GM19463 (cell line): Measurements from ENCODE around the gene MBTPS1.

ENCODE experiments used
- ATAC-seq: cut with Tn5 transposase; IDR thresholded peaks from one replicate; pipeline ENCODE4 v1.9.1; 2021; ENCODE audit warnings: mild to moderate bottlenecking, moderate library complexity; ENCODE audit not compliant: unreplicated experiment

MBTPS1 gene

DNA sequence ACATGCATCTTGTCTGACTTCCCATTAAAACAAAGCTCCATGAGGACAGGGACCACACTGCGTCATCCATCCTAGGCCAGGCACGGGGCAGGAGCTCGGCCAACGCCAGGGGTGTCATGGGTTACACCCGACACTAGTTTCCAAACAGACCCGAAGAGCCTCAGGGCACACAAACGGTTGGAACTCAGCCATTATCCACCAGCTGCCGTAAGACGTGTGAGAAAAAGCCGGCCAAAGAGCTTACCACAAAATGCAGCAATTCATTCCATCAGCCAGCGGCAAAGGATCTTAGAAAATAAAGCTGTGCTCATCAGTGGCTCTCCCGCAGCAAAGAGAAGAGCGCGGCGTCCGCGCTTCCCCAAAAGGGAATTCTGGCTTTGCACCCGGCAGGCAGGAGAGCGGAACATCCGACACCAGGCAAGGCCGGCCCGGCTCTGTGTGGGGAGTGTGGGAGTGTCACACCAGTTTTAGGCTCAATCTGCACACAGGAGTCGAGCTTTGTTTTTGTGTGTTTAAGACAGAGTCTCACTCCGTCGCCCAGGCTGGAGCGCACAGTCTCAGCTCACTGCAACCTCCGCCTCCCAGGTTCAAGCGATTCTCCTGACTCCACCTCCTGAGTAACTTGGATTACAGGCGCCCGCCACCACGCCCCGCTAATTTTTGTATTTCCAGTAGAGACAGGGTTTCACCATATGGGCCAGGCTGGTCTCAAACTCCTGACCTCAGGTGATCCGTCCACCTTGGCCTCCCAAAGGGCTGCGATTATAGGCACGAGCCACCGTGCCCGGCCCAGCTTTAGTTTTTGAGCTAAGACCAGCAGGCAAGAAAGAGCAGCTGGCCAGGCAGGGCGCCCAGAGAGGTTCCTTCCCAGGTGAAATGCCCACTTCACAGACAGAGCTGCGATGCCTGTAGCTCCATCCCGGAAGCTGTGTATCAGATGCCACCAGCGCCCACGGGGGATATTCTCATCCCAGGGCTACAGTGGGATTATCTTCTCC, 75.6 kb downstream of the MBTPS1 start:
- ATAC-seq, result no peak

DNA sequence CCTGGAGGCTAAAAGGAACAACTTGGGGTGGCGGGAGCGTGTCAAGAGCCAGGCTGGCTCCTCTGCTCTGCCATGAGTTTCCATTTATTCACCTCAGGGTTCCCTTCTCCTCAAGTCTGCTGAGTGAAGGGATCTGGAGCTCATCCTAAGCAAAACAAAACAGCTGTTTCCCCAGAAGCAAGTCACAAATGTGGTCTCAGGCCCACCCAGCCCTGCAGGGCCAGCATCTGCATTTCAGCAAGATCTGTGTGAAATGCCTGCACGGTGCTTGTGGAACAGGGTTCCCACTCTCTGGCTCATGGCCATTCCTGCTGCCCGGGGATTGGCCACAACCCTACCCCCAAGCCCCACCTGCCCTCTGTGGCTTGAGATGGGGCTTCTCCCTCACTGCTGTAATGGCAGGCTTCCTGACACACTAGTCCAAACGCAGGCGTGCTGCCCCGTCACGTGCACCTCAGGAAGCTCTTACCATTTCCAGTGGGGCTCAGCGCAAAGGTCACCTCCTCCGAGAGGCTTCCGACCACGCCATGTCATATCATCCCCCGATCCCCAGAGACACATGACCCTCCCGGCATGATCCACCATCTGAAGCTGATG, 76.4 kb downstream of the MBTPS1 start:
- ATAC-seq, result no peak

DNA sequence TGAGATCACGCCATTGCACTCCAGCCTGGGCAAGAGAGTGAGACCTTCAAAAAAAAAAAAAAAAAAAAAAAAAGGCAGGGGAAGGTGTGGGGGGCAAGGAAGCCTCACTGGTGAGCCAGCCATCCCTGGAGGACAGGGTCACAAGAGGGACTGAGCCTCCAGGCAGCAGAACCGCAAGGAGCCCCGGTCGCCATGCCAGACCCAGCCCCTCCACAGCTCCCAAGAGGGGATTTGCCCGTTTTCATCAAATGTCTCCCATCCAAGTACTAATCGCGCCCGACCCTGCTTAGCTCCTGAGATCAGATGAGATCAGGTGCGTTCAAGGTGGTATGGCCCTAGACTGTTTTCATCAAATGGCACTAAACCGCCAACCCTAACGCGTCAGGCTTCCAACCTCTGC, 77.0 kb downstream of the MBTPS1 start:
- ATAC-seq, result no peak

DNA sequence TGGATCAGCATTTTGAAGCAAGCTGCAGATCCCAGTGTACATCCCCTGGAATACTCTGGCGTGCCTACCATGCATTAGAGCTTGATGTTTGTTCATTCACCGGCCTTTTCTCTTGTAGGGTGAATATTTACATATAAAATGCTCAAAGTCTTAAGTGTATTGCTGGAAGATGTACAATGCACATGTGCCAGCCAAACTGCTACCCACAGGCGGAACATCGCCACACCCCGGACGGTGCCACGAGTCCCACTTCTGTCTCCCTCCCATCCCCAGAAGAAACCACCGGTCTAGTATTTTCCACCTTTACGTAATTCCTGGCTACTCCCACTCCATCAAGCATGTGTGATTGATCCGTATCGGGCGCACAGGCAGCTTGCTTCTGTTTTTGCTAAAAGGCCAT, 78.3 kb downstream of the MBTPS1 start:
- ATAC-seq, result no peak

DNA sequence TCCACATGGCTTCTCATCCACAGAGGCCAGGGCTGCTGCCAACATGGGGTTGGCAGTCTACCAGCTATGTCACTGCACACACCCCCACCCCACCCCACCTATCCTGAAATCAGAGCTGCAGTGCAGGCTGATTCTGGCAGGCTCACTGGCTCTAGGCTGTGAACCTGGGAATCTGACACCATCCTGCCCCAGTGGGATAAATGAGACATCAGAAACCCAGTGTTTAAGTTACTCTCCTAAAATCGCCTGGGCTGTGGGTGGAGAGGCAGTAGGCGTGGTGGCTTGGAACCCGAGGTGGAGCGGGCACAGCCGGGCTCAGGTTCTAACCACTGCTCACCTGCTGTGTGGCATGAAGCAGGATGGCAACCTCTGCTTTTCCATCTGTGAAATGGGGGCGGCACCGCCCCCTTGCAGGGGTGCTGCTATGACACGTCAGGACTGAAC, 79.7 kb downstream of the MBTPS1 start:
- no peak for ATAC-seq

DNA sequence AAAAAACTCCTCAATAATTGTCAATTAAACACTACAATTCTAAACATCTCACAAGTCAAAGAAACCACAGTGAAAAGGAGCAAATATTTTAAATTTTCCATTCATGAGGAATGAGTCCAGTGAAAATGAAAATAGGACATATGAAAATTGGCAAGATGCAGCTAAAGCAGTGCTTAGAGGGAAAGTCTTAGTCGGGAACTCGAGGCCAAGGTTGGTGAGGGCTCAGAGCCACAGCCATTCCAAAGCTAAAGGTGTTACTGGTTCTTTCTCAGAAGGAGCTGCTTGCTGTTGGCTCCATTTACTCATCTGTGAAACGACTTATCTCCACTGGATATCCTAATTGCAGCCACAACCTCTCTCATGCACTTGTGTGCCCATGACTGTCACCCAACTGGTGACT, 80.6 kb downstream of the MBTPS1 start:
- ATAC-seq, result no peak

DNA sequence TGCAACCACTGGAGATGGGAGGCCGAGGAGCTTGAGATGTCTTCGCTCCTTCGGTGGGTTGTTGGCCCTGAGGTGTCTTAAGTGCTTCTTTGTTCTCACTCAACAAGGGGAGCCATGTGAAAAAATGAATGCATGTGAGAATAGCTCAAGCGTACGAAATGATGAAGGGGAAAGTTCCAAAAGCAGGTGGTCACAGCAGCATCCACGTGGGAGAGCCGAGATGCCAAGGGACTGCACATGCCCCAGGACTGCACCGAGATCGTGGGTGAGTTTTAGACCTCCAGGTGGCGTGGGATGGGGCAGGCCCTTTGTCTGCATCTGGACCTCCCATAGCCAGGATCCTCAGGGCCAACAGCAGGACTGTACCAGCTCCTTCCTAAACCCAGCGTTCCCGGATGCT, 82.2 kb downstream of the MBTPS1 start:
- ATAC-seq, result no peak

DNA sequence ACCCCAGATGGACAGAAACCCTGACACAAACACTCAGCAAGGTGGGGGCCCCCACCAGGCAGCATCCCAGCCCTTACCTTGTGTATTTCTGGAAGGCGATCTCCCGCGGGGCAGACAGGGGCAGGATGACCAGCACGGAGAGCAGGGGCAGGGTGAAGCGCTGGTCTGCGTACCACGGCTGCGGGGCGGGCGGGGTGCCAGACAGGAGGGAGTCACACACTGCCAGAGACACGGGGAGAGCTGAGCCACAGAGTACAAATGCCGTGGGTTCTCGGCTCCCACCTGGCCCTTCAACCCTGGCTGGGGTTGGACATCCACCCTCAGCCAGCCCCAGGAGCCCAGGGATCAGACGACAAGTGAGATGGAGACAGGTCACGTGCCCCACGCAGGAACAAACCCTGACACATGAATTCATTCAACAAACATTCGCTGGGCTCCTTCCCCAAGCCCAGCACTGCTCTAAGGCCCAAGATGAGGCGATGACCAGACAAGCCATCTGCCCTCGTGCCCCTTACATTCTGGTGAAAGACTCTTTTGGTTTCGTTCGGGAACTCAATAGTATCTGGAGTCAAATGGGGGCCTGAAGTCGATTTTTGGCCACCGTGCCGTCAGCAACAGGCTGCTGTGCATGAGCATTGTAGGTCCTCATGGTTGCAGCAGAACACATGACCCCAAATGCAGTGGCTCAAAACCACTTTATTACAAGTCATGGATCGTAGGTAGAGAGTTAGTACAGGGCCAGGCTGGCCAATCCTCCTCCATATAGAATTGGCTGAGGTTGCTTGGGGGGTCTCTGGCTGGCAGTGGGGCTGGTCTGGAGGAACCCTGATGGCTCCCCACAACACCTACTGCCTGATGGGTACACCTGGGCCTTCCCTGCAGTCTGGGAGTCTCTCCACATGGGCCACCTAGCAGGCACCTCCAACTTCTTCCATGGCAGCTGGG, 83.2 kb downstream of the MBTPS1 start:
- ATAC-seq, result no peak

DNA sequence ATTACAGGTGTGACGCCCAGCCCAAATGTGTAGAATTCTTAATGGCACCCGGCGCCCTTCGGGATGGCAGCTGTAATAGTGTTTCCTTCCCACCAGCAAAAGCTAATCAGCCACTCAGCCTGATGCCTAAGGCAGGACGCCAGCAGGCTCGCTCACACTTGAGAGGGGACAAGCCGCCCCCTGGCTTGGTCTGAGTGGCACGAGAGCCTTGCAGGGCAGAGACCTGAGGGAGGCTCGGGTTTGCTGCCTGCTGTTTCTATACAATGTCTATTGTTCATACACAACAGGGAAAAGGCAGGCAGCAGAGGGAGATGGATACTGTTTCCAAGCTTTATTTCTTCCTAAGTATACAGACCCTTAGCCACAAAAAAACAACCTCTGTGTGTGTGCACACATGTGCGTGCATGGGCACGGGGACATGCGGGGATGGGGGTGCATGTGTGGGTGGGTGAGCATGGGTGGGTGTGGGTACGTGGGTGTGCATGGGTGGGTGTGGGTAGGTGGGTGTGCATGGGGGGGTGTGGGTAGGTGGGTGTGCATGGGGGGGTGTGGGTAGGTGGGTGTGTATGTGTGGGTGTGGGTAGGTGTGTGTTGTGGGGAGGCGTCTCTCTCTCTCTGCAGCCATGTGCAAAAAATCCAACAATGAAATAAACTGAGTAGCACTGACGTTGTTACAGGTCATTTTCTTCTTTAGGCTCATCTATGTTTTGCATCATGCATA, 84.1 kb downstream of the MBTPS1 start:
- no peak for ATAC-seq

DNA sequence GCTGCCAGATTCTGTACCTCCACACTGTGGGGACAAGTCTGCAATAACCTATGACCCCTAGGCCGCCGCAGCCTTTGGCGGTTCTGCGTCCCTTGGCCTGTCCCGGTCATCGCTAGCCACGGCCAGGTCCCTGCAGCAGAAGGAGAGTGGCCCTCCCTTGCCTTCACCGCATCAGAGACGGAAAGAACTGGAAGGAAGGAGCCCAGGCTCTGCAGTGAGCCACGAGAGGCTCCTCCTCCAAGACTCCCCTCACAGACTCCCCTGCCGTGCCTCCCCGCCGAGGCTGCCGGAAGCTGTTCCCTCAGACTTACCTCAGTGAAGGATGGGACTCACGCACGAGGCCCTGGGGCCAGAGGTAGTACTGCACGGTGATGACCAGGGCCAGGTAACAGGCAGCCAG, 85.2 kb downstream of the MBTPS1 start:
- ATAC-seq, result no peak

DNA sequence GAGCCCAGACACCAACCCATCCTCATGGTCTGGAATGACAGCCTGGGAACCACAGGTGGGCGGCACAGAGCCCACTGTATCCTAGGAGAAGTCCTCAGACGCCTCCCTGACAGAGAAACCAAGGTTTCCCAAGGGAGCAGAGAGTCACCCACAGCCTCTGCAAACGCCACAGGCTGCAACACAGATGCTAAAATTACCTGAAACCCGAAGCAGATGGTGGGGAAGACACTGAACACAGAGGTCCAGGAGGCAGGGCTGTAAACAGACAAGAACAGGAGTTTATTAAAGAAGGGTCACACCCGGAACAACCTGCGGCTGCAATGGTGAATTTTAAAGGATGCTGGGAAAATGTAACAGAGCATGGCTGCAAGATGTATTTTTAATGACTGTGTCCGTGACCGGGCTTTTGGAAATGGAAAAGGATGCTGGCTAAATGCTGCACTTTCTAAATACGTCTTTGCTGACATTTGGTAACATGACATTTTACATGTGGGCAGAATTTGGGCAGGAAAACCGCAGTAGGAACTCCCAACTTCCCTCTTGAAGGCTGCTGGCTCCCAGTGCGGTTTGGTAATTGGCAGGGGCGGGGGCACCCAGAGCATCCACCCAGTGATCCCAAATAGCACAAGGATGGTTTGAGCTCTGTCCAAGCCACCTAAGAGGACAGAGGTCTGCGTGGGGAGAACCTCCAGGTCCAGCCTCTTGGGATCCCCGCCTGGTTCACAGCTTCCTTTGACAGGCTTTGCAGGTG, 87.3 kb downstream of the MBTPS1 start:
- no peak for ATAC-seq

DNA sequence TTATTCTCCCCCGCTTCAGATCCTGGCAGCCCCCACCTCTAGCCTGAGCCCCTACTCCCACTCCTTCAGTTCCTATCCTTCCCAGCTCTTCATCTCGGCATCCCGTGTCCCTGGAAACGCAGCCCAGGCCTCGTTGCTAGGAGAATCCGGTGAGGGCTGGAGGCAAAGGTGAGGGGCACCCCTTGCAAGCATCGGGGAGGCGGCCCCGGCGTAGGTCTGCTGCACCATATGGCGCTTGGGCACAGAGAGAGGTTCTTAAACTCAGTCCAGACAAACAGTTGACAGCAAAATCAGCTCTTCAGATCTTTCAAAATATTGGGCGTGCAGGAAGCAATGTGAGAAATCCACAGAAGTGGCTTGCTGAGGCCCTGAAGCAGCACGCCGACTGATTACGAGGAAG, 89.1 kb downstream of the MBTPS1 start:
- ATAC-seq, result no peak

DNA sequence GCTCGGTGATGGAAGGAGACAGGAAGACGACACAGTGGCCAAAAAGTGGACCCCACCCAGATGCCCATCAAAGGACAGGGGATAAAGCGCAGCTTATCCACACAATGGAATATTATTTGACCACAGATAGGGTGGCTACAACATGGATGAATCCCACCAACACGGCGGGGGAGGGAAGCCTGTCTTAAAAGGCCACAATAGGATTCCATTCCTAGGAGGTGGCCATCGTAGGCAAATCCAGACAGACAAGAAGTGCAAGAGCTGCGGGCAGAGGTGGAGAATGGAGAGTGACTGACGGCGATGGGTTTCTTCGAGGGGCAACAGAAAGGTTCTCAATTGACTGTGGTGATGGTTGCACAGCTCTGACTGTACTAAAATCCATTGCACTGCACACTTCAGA, 90.1 kb downstream of the MBTPS1 start:
- no peak for ATAC-seq

DNA sequence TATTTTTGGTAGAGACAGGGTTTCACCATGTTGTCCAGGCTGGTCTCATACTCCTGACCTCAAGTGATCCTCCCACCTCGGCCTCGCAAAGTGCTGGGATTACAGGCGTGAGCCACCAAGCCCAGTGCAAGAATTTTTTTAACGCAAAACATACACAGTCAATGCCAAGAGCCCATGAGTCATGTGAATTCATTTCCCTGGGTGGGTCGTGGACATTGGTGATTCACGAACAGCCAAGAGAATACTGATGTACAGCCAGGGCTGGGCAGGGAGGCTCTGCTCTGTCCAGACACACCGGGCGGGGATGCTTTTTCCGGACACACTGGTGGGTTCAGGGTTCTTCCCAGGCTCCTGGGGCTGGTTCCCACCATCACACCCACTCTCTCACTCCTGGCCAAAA, 91.9 kb downstream of the MBTPS1 start:
- no peak for ATAC-seq

DNA sequence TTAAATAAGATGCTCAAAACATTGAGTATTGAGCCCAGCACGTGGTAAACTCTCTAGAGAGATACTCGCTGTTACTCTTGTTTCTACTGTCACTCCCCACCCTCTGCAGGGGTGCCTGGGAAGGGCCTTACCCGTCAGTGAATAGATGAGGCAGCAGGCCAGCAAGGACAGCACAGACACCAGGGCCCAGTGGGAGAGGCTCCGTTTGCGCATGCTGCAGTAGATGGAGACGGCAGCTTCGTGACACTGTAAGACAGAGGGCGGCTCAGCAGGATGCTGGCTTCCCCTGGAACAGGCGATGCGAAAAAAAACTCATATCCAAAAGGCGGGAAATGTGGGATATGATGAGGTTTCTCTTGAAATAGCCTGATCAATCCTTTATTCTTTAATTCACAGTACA, 94.1 kb downstream of the MBTPS1 start:
- no peak for ATAC-seq

DNA sequence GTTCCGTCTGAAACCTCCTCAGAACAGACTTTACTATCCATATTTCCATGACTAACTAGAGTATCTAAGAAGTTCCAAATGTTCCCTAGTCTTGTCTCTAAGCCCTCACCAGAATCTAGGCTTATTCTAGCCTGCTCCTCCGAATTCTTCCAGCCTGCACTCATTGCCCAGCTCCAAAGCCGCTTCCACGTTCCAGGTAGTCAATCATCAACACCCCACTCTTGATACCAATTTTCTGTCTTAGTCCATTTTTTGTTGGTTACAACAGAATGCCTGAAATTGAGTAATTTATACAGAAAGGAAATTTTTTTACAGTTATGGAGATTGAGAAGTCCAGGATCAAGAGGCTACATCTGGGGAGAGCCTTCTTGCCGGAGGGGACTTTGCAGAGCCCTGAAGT, 95.3 kb downstream of the MBTPS1 start:
- no peak for ATAC-seq

DNA sequence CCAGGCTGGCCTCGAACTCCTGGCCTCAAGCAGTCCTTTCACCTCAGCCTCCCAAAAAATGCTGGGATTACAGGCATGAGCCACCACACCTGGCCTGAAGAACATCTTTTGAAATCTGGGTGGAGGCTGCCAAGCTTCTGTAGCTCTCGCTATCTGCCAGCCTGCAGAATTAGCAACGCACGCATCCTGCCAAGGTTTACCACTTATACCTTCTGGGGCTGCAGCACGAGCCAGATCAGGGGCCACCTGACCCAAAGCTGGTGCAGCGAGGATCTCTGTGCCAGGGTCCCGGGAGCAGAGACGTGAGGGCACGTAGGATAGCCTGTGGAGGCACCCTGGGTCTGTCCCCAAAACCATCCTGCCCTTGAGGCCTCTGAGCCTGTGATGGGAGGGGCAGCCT, 96.4 kb downstream of the MBTPS1 start:
- ATAC-seq, result no peak

DNA sequence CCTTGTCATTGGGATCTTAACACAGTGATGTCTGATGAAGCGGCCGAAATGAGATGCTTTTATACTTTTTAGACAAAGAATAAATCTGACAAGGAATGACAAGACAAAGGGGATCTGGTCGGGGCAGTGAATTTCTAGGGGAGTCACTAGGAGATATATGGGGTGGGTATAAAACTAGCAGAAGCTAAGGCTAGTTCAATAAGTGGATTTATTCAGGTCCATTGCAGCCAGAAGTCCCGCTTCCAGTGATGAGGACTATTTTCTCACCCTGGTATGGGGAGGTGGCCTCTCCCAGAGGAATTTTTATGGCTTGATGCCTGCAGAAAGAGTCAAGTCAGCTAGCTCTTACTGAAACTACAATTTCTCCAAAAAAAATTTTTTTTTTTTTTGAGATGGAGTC, 98.0 kb downstream of the MBTPS1 start:
- no peak for ATAC-seq

DNA sequence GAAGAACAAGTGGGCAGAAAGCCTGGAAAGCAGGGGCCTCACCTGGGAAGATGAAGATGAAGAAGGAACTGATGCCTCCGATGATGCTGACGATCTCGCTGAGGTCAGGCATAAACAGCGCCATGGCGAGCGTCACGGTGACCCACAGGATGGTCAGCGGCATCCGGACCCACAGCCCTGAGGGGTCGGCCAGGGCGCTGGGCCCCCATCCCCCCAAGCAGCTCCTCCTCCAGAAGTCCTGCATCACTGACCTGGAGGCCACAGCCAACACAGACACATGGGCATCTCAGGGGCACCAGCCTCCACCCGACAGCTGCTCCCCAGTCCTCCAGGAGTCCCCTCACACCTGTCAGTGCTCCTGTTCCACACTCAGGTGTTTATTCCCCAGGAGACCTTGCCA, 100.3 kb downstream of the MBTPS1 start:
- ATAC-seq, result no peak

DNA sequence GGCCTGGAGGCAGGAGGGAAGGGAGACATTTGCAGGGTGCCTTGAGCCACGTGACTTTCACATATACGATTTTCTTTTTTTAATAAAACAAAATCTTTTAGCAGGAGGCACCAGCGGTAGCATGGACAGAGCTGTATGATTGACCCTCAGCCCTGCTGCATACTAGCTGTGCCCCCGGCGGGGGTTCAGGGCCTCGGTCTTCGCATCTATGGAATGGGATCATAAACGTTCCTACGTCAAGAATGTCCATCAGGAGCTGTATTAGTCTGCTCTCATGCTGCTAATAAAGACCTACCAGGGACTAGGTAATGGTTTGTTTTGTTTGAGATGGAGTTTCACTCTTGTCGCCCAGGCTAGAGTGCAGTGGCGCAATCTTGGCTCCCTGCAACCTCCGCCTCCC, 101.3 kb downstream of the MBTPS1 start:
- no peak for ATAC-seq
